NCI-H1417 (cell line): ENCODE measurements around the gene MYLK3.
"Not testable (repeated sequence)": the region's sequence is repeated elsewhere in the genome, so short reads cannot be mapped to it uniquely, and the experiment has no call there.

Source experiments
- DNase-seq, 3 experiments: peaks; one replicate each; lab custom pipeline; 2025; lab: John Stamatoyannopoulos, UW

Gene MYLK3

DNA sequence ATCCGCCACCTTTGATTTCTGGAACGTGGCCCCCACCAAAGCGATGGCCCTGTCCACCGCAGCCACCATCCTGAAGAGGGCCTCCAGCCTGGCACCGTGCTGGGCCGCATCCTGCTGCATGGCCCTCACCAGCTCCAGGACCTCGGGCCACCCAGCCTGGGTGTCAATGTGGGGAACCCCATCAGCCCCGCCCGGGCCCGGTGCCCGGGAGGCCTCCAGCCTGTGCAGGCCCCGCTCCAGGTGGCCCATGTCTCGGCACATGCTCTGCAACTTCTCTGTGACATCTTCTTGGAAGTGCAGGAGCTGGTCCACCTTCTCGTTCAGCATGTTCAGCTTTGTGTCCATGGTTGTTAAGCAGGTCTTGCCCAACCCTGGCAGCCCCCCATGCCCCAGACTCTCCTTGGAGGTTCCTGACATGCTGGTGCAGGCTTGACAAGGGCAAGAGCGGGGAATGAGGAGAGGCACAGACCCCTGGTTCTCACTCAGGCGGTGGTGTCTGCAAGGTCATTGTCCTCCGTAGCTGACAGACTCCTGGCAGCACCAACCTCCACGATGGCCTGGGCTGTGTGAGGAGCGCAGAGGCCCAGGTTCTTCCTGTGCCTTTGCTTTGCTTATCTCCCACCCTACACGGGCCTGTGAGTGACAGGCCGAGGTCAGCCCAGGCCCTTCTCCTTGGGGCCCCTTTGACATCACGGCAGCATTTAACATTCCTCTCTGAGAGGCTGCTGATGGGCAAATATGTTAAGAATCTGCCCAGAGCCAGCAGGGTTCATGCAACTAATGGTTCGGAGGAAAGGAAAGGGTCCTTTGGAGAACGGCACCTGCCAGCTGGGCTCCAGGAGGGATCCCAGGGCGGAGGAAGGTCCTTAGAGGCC lies at the start of gene MYLK3:
MYLK3 (minus strand) TSS at position 568 of the 875 bp plus-strand sequence; CDS start at position 417, 151 bp downstream.
- DNase-seq, result peak in 2 of 3 experiments; percentile 32 to 70

DNA sequence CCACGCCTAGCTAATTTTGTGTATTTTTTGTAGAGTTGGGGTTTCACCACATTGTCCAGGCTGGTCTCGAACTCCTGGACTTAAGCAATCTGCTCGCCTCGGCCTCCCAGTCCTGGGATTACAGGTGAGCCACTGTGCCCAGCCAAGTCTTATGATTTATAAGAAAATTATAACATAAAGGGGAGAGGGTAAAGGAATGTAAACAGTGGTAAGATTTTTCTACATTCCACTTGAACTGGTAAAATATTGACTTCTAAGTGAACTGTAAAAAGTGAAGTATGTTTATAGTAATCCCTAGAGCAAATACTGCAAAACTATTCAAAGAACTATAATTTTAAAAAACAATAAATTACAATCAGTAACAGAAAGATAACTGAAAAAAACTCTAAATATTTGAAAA lies 49.4 kb upstream of the MYLK3 start:
- no peak for DNase-seq

DNA sequence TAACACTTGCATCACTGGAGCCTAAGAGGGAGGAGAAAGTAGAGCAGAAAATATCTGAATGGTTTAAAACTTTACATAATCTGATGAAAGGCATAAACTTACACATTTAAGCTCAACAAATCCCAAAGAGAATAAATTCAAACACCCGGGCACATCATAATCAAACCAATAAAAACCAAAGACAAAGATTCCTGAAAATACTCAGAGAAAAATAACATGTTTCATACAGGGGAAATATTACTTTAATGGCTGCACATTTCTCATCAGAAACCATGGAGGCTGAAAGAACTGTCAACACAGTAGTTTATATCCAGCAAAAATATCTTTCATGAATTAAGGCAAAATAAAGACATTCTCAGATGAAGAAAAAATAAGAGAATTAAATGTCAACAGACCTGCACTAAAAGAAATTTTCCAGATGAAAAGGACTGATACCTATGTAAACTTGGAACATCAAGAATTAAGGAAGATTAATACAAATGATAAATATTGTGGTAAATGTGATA lies 48.7 kb upstream of the MYLK3 start:
- no peak for DNase-seq

DNA sequence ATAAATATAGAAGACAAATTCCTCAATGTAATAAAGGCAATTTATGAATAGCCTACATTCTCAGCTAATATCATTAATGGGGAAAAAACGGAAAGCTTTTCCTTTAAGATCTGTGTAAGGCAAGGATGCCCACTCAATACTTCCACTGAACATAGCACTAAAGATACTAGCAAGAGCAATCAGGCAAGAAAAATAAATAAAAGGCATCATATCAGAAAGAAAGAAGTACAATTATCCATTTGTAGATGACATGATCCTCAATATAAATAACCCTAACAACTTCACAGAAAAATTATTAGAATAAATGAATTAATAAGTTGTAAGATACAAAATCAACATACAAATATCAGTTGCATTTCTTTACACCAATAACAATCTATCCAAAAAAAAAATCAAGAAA lies 45.7 kb upstream of the MYLK3 start:
- DNase-seq, result no peak

DNA sequence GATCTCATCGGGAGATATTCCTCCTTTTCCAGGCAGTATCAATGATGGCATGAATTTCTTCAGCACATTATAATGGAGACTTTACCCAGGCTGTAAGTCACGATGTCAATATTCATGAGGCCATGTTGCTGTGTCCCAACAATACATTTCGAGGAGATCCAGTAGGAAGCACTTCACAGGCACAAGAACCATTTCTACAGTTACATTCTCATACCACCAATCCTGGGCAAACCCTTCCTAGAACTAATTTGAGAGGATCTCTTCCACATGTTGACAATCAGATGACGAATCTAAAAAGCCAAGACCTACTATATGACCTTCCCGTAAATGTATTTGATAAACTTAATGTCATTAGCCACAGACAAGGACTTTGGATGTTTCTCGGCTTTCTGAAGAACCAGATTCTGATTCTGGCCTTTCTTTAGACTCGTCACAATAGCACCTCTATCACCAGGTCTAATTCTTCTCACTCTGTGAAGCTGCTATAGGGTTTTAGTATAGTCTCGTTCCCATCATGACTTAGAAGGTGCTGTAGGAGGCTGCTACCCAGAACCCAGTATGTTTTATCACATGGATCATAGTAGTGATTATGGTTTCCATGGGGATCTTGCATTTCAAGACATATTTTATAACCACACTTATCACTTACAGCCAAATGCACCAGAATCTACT lies 42.6 kb upstream of the MYLK3 start:
- peak in 1 of 3 experiments; percentile 49 for DNase-seq

DNA sequence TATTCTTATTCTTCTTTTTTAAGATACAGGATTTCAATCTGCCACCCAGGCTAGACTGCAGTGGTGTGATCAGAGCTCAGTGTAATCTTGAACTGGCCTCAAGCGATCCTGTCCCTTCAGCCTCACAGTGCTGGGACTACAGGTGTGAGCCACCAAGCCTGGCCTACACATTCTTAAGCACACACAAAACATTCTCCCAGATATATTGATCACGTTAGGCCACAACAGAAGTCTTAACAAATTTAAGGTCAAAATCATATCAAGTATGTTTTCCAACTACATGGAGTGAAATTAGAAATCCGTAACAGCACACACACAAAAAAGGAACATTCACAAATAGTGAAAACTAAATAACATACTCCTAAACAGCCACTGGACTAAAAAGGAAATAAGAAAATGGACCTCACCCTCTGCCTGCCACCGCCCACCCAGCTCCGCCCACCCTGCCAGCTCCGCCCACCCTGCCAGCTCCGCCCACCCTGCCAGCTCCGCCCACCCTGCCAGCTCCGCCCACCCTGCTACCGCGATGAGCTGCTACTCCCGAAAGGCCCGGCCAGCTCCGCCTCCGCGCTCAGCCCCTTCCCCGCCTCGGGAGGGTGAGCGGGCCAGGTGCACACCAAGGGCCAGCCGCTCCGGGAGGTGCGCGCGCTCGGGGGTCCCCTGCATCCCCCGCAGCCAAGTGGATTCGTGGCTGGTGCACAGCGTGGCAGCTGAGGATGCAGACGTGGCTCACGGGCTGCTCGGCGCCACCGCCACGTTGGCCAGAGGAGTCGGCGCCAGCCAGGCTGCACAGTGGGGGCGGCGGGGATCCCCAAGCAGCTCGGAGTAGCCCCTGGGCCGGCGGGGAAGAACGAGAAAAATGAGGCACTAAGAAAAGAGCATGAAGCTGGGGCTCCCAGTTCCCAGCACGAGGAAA lies 41.6 kb upstream of the MYLK3 start:
- peak; percentile 9 to 79 (median 65) for DNase-seq

DNA sequence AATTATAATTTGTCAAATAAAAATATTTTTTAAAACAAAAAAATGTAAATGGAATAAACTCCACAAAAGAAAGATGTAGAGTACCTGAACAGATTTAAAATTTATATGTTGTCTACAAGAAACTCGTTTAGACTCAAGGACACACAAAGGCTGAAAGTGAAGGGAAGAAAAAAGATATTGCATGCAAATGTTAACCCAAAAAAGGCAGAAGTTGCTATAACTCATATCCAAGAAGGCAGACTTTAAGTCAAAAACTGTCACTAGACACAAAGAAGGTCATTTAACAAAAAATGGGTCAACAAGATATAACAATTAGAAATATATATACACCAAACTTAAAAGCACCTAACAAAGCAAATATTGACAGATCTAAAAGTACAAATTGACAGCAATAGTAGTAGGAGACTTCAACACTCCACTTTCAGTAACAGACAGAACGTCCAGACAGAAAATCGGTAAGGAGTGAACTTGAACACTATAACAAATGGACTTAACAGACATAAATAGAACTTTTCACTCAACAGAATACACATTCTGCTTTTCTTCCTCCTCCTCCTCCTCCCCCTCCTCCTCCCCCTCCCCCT lies 40.8 kb upstream of the MYLK3 start:
- peak in 1 of 3 experiments; percentile 28 for DNase-seq

DNA sequence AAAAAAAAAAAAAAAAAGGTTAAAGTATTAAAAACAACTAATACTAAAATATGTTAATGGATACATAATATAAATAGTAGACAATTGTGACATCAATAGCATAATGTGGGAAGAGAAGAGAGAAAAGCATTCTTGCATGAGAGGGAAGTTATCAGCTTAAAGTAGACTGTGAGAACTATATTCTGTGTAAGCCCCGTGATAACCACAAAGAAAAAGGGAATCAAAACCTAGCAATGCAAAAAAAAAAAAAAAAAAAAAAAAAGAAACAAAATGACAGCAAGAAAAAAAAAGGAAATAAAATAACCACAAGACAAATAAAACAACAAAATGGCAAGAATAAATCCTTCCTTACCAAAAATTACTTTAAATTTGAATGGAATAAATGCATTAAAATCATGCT lies 39.8 kb upstream of the MYLK3 start:
- no peak for DNase-seq

DNA sequence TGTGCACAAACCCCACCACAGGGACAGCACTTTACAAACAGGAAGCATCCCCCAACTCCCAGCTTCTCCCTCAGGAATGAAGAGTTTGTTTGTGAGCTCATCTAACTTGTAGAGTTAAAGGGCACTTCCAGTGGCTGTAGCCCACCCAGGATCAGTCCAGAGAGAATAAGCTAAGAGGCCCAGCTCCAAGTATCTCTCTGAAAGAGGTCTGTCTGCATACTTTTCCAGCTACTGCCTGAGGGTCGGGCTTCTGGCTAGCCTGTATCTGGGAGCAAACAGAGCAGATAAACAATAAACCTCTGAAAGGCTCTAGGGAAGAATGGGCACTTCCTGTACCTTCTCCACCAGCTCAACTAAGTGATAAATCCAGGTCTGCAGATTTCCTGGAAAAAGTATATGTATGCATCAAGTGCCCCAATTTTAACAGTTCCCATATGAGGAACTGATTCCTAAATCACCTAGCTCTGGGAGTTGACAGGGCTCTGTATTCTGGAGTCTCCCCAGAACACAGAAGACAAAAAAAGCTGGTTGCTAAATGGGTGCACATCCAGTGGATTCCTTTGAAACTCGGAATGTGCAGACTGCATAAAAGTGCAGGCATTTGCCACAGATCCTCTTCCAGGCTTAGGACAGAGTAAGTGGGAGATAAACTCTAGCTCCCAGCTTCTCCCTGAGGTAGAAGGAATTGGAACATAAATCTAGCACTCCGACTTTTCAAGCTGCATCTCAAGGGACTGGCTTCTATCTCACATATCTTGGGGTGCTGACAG lies 37.1 kb upstream of the MYLK3 start:
- DNase-seq, result no peak

DNA sequence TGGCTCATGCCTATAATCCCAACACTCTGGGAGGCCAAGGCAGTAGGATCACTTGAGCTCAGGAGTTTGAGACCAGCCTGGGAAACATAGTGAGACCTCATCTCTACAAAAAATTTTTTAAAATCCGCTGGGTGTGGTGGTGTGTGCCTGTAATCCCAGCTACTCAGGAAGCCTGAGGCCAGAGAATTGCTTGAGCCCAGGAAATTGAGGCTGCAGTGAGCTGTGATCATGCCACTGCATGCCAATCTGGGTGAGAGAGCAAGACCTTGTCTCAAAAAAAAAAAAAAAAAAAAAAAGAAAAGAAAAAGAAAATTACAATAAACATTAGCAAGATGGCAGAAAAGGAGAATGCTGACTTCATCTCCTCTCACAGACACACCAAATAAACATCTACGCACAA lies 36.4 kb upstream of the MYLK3 start:
- not testable (repeated sequence) for DNase-seq

DNA sequence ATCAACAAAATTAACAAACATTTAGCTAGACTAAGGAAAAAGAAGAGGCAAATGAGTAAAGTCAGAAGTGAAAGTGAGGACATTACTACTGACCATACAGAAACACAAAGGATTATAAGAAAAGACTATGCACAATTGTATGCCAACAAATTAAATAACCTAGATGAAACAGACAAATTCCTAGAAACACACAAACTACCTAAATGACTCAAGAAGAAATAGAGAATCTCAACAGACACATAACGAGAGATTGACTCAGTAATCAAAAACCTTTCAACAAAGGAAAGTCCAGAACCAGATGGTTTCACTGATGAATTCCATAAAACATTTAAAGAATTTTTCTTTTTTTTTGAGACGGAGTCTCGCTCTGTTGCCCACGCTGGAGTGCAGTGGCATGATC lies 35.7 kb upstream of the MYLK3 start:
- no peak for DNase-seq

DNA sequence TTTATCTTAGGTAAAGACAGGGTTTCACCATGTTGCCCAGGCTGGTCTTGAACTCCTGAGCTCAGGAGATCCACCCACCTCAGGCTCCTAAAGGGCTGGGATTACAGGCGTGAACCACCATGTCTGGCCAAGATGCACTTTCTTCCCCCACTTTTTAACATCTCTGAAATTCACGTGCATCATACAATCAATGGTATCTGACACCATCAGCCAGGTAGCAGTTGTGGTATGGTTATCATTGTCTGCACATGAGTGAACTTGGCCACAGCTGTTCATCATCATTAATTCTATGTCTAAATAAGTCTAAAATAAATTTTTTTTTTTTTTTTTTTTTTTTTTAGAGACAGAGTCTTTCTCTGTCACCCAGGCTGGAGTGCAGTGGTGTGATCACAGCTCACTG lies 34.2 kb upstream of the MYLK3 start:
- no peak for DNase-seq

DNA sequence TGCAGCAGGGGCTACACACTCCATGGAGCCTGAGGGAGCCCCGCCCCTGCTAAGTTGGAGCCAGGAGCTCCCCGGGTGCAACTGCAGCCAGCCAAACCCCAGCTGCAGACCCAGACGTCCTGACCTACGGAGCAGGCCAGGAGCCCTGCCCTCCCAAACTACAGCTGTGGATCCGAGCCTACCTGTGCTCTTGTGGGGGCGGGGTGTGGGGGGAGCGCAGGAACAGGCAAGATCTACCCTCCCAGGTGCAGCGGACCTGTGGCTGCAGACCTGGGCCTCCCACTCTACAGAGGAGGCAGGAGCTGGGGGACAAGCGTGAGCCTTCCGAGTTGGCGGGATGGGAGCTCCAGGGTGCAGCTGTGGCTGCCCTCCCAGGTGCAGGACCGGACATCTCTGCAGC lies 29.7 kb upstream of the MYLK3 start:
- no peak for DNase-seq

DNA sequence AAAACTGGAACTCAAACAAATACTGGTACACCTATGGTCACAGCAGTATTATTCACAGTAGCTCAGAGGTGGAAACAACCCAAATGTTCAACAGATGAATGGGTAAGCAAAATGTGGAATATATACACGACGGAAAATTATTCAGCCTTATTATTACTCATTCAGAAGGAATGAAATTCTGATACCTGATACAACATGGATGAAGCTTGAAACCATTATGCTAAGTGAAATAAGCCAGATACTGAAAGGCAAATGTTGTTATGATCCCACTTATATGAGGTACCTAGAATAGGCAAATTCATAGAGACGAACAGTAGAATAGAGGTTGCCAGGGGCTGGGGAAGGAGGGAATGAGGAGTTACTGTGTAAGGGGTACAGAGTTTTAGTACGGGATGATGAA lies 27.1 kb upstream of the MYLK3 start:
- no peak for DNase-seq

DNA sequence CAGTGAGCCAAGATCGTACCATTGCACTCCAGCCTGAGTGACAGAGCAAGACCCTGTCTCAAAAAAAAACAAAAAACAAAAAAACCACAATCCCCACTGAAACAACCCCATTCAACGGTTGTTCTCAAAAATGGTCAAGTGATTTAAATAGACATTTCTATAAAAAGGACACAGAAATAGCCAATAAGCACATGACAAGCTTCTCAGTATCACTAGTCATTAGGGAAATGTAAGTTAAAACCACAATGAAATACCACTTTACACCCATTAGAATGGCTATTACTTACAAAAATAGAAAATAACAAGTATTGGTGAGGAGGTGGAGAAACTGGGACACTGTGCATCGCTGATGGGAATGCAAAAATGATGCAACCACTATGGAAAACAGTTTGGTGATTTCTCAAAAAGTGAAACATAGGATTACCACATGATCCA lies 26.6 kb upstream of the MYLK3 start:
- DNase-seq, result no peak

DNA sequence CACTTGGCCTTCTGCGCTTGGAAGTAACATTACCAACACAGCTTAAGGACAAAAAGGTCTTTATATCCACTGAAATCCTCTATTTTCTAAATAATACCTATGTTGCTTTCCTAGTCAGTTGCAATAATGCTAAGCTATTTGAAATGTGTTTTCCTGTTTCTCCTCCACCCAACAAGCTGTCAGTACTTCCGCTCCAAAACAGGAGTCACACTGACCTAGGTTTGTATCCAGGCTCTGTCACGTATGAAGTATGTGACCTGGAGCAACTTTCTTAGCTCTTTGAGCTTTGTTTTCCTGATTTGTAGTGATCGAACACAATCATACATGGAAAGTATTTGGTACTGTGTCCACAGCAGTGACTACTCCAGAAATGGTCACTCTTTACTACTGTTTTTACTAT lies 24.3 kb upstream of the MYLK3 start:
- DNase-seq, result no peak

DNA sequence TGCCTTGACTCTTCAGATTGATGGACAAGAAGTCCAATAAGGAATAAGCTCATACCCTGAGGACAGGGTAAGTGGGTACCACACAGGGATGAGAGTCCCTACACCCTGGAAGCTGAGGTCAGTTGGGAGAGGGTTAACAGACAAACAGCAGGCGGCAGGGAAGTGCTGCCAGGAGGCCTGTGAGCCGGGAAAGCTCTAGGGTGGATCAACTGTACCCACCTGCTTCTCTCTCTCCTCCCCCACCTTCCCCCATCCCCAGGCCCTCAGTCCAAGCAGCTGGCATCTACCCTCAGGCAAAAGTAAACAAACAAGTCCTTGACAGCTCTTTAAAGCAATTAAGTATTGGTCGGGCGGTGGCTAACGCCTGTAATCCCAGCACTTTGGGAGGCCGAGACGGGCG lies 20.7 kb upstream of the MYLK3 start:
- DNase-seq, result peak; percentile 58 to 98 (median 87)

DNA sequence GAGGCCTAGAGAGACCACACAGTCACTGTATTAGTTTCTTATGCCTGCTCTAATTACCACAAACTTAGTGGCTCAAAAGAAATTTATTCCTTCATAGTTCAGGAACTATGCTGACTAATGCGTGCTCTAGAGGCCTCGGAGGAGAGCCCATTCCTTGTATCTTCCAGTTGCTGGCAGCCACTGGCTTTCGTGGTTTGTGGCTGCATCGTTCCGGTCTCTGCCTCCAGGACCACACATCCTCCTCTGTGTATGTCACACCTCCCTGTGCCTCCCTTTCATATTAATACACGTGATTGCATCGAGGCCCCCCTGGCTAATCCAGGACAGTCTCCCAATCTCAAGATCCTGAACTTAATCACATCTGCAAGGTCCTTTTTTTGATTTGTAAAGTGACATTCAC lies 16.9 kb upstream of the MYLK3 start:
- DNase-seq, result no peak

DNA sequence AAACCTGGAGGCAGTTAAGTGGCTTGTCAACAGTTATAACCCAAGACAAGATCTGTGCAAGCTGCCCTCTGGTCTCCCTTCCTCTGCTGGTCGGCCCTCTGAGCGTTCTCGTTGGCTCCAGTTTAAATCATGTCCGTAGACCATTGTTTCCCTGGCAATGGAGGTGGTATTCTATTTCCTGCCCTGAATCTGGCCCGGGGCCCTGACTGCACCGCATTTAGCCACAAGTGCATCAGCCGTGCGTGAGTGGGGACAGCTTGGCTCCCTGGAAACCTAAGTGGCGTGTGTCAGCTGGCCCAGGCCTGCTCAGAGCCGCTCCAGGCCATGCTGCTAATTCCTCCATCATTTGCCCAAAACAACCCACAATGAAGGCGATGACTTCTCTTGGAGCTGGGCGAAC lies 15.0 kb upstream of the MYLK3 start:
- DNase-seq, result peak; percentile 26 to 76 (median 47)

DNA sequence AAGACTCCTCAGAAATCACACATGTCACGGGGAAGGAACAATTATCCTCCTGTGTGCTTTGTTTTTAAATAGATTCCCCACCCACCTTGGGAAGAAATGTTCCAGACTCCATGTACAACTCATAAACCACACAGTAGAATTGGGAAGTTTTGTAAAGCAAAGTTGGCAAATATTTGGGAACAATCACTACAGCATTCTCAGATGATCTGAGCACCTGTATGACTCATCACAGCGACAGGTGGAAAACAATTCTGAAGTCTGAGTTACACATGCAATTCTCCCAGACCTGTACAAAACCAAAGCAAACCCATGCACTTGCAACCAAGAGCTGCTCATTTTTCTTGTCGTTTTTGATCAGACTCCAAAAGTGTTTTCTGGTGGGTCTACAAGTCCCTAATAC lies 14.4 kb upstream of the MYLK3 start:
- peak in 2 of 3 experiments; percentile 41 to 70 for DNase-seq

DNA sequence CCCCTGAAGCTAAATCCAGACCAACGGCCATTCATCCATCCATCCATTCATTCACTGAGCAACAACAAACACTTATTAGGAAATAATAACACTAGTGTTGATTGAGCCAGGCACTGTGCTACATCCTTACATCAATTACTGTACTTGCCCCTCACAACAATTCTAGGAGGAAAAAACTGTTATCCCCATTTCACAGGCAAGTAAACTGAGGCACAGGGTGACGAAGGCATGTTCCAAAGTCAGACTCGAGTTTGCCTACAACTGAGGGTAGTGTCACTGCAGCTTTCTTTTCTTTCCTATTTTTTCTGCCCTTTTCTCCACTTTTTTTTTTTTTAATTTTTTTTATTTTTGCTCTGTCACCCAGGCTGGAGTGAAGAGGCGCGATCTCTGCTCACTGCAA lies 11.2 kb upstream of the MYLK3 start:
- DNase-seq, result no peak
